ENCODE results near the gene PDCD11. TPM values are rescaled to one million over a fixed set of nuclear protein-coding genes. Genes with fewer than 3 reads are reported as not detected.
"Not testable (repeated sequence)": the region's sequence is repeated elsewhere in the genome, so short reads cannot be mapped to it uniquely, and the experiment has no call there.

The PDCD11 gene
- polyA plus RNA-seq, 4 donors = 31.2 to 40.7 (median 36.3) TPM

DNA sequence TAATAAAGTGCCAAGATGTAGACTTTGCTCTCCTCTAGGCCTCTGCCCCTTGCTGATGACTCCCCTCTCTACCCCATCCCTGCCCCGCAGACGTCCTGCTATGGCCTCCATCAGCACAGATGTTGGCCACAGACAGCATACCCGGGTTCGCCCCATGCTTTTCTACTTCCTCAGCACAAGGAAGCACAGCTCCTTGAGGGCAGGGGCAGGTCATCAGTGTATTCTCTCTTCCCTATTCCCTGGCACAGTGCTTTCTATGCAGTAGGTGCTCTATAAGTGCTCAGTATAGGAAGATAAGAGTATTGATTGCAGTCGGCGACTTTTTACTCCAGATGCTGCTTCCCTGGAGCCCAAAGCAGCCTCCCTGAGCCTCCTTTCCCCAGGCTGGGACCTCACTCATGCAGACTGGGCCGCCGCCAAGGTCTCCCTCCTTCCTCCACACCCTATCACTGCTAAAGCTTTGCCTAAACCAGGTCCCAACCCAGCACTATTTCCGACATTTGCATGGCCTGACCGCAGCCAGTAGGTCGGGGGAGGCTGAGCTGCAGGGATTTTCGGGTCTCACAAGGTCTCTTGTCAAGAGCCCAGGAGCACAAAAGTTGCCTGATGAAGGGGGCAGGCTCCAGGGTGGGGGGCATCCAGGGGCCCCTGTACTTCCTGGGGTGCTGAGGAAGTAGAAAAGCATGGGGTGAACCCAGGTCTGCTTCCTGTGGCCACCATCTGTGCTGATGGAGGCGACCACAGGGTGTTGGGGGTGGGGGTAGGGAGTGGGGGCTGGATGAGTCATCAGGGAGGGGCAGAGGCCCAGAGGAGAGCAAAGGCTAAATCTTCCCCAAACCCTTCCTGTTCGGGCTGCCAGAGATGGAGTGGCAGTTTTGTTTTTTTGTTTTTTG is 74.6 kb downstream of the PDCD11 start:
- no peak for DNase-seq (ENCODE audit: low read depth in 4 of 4, low spot score in 2 of 4)

DNA sequence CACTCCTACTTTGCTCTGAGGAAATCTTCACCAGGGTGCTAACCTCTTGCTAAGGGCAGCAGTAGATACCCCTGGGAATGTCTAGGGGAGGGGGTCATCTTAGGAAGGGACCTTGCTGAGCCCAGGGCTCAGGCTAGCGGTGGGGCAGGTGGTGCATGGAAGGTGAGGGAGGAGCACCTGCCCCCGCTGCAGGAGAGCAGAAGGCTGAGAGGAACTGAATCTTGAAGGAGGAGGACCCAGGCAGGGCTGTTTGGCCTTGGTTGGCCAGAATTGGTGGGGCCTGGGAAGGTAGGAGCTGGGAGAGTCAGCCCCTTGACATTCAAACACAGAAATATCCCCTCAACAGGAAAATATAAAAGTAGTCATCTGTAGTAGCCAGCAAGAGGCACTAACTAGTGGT is 75.6 kb downstream of the PDCD11 start:
- DNase-seq (ENCODE audit: low read depth in 4 of 4, low spot score in 2 of 4) = no peak

DNA sequence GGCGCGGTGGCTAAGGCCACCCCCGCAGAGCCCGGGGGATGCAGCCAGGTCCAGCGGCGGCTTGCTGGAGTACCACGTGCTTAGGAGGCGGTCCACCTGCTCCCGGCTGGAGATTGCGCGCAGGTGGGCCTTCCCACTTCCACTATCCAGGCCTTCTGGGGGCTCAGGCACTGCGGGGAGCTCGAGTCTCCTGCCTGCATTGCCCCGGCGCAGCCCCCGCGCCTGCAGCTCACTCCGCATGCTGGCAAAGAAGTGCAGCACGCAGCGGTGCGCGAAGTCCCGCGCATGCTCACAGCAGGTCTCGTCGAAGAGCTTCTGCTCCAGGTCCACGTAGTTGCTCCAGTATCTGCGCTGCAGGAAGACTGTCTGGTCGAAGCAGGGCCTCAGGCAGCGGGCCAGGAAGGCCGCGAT is 76.8 kb downstream of the PDCD11 start:
- DNase-seq (ENCODE audit: low read depth in 4 of 4, low spot score in 2 of 4) = no peak

DNA sequence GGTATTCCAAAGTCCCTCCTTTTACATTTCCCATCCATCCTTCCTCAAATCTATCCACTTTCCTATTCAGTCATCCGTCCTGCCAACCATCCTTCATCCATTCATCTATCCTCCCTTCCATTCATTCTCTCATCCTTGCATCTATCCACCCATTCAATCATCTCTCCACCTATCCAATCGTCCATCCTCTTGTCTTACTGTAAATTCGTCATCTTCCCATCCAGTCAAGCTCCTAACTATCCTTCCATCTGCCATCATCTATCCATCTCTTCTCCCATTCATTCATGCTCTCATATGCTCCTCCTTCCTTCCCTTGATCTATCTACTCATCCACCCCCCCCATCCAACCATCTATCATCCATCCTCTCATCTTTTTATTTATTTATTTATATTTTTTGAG is 77.7 kb downstream of the PDCD11 start:
- no peak for DNase-seq (ENCODE audit: low read depth in 4 of 4, low spot score in 2 of 4)

DNA sequence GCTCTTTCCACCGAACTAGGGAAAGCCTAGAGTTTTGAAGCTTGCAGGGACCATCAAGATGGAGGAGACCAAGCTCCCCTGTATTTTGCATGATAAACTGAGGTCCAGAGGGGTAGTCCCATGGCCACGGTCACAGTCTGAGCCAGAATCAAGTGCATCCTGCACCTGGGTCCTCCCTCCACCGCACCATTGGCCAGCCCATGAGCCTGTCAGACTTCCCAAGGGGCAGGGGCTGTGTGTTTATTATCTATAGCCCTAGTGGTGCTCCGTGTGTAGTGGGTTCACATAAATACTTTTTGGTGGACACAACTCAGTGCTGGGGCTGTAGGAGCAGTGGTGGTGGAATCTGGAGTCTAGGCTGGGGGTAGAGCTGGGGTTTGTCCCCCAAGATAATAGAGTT is 79.0 kb downstream of the PDCD11 start:
- DNase-seq (ENCODE audit: low read depth in 4 of 4, low spot score in 2 of 4) = no peak

DNA sequence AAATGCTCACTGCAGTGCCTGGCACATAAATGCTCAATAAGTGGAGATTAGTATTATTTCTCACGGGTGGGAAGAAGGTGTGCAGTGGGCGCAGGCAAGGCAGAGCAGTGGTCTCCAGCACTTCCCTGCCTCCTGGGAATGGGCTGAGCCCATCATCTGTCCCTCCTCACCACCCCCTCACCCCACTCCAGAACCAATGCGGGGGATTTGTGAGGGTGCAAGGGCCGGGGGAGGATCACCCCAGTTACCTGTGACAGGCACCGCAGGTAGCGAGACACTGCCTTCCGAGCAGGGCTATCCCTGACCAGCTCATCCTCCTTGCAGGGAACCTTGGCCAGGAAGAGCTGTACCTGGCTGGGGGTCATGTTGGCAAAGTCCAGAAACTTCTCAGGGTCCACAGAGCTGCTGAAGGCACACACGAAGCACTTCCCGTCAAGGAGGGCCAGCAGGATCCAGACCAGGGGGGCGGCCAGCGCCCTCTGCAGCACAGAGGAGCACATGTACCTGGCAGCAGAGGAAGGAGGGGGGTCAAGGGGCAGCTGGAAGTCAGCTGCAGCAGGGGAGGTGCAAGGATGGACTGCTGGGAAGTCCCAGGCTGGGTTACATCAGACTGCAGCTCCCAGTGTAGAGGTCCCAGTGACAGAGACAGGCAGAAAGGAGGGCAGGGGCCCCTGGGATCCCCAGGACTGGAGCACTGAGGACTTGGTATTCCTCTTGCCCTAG is 79.8 kb downstream of the PDCD11 start:
- no peak for DNase-seq (ENCODE audit: low read depth in 4 of 4, low spot score in 2 of 4)

DNA sequence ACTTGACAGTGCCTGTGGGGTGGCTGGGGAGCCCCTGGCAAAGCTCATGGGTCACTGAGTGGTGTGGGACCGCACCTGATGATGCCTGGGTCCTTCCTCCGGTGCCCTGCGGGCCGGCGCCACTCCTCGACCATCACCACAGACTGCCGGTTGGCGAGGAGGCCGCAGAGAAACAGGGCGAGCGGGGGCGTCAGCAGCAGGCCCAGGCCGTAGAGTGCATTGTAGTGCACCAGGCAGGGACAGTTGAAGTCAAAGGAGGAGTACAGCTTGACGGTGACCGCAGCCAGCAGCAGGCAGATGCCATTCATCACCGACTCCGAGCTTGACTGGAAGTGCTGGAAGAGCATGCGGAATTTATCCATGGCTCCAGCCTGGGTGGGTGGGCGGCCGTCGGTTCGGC is 82.2 kb downstream of the PDCD11 start:
- no peak for DNase-seq (ENCODE audit: low read depth in 4 of 4, low spot score in 2 of 4)

DNA sequence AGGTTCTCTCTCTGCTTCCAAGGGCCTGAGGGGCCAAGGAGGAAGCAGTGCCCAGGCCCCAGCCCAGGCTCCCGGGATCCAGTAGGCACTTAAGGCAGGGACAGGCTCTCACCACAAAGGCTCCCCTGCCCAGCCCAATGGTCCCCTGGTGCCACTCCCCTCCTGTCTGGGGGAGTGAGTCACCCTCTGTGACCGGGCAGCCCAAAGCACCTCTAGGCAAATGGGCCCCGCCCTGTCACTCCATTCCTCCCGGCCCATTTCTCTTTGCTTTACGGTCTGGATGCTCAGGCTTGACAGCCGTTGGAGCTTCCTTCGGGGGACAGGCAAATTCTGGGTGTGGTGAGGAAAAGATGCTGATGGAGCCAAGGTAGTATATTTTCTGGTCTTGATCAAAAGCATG is 82.7 kb downstream of the PDCD11 start, which contains the start of gene CALHM3:
TSS of gene CALHM3 (minus strand) at position 106 of the 400 bp plus-strand sequence. CDS start 208 bp downstream, outside the sequence.
- no peak for DNase-seq (ENCODE audit: low read depth in 4 of 4, low spot score in 2 of 4)

DNA sequence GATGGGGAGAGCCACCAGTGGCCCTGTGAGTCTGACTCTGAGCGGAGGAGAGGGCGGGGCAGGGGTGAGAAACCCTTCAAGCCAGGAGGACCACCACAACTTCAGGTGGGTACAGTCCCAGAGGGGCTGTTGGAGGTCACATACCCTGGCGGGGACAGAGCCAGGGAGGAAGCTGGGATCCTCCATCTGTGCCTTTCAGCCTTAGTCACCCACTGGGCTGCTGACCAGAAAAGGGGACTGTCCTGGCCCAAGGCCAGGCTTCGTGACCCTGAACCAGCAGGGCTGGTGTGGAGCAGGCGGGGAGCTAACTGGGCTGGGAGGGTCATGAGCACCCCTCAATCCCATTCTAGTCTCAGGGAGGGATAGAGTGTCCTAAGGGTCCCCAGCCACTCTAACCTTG is 84.1 kb downstream of the PDCD11 start:
- DNase-seq (ENCODE audit: low read depth in 4 of 4, low spot score in 2 of 4) = no peak

DNA sequence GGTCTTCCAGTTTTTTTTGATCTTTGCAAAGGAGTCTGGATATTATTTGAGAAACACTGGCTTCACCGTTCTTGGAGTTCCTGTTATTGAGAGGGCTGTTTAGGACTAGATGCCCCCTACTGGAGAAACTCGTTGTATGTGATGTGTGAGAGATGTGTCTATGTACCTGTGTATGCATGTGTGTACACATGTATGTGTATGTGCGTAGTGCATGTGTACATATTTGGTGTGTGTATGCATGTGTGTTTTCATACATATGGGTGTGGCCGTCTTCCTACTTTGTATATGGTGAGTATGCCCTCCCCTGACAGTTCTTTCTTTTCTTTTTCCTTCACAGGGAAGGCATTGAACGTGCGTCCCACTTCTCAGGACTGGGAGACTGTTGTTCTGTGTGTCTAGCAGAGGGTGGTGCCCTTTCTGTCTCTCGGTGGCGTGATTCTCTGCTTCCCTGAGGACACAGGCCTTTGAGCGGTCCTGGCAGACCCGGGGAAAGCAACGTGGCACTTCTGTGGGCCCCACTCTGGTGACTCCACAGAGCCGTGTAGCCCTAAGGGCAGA is 85.6 kb downstream of the PDCD11 start:
- no peak for DNase-seq (ENCODE audit: low read depth in 4 of 4, low spot score in 2 of 4)

DNA sequence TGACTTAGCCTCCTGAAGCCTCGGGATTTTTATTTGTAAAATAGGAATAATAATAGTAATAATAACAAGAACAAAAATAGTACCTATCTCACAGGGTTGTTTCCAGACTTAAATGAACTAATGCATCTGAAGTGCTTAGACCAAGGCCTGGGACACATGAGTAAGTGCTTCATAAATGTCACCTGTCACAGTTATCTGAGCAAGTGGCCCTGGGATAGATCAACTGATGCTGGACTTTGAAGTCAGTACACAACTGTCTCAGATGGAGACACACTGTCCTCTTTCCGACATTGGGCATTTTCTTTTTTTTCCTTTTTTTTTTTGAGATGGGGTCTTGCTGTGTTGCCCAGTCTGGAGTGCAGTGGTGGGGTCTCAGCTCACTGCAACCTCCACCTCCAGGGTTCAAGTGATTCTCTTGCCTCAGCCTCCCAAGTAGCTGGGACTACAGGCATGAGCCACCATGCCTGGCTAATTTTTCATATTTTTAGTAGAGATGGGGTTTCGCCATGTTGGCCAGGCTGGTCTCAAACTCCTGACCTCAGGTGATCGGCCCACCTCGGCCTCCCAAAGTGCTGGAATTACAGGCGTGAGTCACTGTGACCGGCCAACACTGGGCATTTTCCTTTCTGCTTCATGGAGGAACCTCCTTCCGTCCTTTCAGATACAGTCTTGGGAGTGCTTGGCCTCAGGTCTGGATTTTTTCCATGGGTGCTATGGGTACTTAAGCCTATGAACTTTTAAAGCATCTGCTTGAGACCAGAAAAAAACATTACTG is 90.4 kb downstream of the PDCD11 start:
- not testable (repeated sequence) for DNase-seq (ENCODE audit: low read depth in 4 of 4, low spot score in 2 of 4)

DNA sequence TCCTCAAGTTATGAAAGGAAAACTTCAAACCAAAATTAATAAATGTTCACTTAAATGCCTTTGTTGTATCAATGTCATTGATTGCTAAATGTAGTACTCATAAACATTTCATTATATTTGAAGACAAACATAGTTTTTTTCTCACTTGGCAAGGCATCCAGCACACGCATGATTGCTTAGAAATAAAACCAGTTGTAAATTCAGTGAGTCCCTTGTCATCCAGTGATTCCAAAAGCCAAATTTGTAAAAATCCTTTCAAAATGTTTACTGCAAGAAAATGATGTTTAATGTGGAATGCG is 90.9 kb downstream of the PDCD11 start:
- no peak for DNase-seq (ENCODE audit: low read depth in 4 of 4, low spot score in 2 of 4)

DNA sequence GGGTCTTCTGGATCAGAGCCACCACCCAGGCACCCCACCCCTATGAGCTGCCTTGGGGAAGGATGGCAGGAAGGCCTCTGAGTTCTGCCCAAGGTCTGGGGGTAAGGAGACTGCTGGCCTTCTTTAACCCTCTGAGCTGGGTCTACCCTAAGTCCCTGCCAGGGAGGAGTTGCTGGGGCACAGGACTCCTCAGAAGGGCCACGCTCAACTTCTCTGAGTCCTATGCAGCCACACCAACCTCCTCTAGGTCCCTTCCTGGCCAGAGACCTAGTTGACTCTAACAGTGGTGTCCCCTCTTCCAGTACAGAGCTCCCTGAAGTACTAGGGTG is 94.5 kb downstream of the PDCD11 start:
- DNase-seq (ENCODE audit: low read depth in 4 of 4, low spot score in 2 of 4) = no peak

DNA sequence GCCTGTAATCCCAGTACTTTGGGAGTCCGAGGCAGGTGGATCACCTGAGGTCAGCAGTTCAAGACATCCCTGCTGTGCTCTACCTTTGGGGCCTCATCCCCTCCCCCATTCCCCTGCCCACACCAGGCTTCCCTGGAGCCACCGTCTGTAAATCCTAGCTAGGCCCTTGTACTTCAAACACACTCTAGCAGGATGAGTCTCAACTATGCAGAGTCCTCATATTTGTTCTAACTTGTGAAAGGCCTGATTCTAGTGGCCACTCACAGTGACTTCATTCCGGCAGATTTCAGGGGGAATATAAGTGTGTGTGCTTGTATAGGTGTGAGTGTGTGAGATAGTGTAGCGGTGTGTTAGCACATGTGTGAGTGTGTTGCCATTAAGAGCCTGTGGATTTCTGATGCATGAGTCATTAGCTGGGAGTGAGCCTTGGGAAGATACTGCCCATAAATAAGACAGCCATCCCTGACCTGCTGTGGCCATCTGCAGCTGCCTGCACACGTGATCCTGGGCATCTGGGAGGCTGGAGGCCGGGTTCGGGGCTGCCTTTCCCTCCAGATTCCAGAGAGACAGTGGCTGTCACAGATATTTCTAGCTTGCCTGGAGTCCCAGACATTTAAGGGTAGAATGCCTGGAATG is 95.4 kb downstream of the PDCD11 start:
- no peak for DNase-seq (ENCODE audit: low read depth in 4 of 4, low spot score in 2 of 4)

DNA sequence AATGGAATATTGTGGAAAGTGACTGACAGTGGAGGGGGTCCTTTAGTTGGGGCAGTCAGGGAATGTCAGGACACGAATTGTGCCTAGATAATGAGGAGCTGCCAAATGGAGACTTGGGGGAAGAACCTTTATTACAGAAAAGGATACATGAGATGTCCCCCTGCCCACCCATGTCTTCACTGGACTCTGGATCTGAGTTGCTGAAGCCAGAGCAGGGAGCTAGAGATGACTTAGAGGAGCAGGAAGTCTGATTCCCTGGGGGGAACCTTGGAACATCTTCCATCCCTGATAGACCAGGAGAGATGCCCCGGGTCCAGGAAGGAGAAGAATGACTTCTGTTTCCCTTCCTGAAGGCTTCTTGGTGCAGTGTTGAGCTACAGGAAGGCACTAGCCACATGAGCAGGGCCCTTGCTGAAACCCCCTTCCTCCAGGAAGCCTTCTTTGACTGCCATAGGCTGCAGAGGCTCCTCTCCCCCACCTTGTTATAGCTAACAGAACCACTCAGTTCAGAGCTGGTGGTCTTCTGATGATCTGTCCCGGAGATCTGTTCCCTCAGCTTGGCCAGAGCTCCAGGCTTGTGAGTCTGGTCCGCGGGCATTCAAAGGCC is 96.3 kb downstream of the PDCD11 start:
- no peak for DNase-seq (ENCODE audit: low read depth in 4 of 4, low spot score in 2 of 4)

DNA sequence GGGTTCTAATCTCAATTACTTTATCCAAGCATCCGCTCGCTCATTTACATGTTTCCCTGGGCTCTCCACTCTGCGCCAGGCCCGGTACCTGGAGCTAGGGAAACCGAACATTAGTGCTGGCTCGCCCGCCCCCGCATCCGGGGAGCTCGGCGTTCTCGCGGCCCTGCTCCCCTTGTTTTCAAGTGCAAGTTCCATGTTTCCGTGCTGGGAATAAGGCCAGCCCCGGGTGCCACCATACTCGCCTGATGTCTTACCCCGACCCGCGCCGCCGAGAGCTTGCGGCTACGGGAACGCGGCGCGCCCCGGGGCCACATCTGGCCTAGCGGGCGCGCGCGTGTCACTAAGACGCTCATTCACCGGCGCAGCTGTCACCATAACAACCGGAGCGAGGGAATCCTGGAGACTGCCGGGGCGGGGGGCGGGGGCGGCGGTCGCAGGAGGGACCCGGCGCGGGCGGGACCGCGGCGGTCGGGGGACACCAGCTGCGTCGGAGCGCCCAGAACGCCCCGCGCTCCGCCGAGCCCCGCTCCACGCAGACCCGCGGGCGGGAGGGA is 97.0 kb downstream of the PDCD11 start, which contains the start of gene NEURL1:
TSS of gene NEURL1 (plus strand) at position 344 of the 554 bp plus-strand sequence. CDS start 683 bp downstream, outside the sequence.
- DNase-seq (ENCODE audit: low read depth in 4 of 4, low spot score in 2 of 4) = no peak

DNA sequence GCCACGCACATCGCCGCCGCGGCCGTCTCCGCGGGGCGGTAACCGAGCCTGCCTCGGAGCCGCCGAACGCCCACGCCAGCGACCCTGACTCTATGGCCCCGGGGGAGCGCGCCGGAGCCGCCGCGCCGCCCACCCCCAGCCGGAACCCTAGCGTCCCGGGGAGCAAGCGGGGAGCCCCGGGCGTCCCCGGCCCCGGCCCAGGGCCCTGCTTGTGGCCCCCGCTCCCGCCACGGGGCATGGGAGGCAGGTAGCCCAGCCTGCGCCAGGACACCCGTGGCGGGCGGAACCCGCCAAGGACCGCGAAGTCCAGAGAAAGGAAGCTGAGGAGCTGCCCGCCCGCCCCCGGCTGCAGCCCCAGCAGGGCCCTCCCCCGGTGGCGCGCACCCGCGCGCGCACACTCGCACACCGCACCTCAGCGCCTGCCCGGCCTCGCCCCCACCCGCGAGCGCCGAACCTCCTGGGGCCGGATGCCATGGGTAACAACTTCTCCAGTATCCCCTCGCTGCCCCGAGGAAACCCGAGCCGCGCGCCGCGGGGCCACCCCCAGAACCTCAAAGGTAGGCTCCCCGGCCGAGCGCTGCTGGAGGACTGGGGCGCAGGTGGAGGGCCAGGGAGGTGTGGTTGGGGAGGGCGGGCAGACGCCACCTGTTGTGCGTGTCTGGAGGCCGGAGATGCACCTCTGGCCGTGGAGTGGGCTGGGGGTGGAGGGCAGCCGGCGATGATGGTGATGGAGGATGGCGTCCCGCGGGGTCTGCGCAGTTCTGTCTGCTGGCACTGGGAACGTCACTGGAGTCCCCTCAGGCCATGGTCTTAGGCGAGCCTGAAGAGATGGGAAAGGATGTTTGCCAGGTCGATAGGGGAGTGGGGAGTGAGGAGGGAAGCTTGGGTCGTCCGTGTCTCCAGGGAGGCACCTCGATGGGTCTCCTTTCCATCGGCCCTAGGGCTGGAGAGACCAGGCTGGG is 97.8 kb downstream of the PDCD11 start:
- no peak for DNase-seq (ENCODE audit: low read depth in 4 of 4, low spot score in 2 of 4)

DNA sequence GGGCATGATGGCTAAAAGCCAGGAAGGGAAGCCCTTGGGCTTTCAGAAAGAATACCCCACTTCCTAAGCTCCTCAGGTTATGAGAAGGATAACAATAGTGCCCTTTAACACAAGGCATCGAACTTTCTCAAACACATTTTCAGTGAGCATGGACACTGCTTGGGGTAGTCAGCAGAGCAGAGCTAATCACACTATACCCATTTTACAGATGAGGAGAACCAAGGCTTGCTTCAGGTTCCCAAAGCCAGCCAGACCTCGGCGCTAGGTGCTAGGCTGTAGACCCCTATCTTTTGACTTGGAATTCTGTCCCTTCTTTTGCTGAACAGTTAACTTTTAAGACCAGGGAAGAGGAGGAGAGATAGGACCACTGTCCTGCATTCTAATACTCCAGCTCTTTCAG is 98.9 kb downstream of the PDCD11 start:
- no peak for DNase-seq (ENCODE audit: low read depth in 4 of 4, low spot score in 2 of 4)
